ENCODE results near the gene OPN3. TPM values are rescaled to one million over a fixed set of nuclear protein-coding genes. Genes with fewer than 3 reads are reported as not detected.

Gene OPN3
- total RNA-seq, 3 donors from 2014 or later, result 12.0 to 22.4 (median 16.1) TPM

- H3K9me3 ChIP-seq, result peaks cover 0 to 4% of the 10 kb centered on the region in 2 donors
- no peaks in the 10 kb centered on the region for H3K27me3 ChIP-seq
- H3K4me1 ChIP-seq, result no peaks in the 10 kb centered on the region
- DNase-seq (ENCODE audit: low spot score in 2 of 2), result no peak
- no peaks in the 10 kb centered on the region for H3K36me3 ChIP-seq
- intact Hi-C loops (cut with DNase I; ENCODE audit: low total_unique reads), result no loop called here
- no peak overlapping the region for H3K4me3 ChIP-seq
- TF ChIP-seq CTCF (IDR thresholded peaks at IDR 0.05) (no peak), POLR2A (IDR thresholded peaks at IDR 0.05) (no peak), POLR2AphosphoS5 (IDR thresholded peaks at IDR 0.05) (no peak)
- no peak overlapping the region for H3K27ac ChIP-seq
Measured at GRCh38 chr1:241679961-241680360, 39.8 kb upstream of the OPN3 start.

- no peaks in the 10 kb centered on the region for H3K36me3 ChIP-seq
- peaks cover 0 to 4% of the 10 kb centered on the region in 2 donors for H3K9me3 ChIP-seq
- DNase-seq (ENCODE audit: low spot score in 2 of 2), result no peak
- intact Hi-C loops (cut with DNase I; ENCODE audit: low total_unique reads), result no loop called here
- H3K27me3 ChIP-seq, result no peaks in the 10 kb centered on the region
- no peak overlapping the region for H3K27ac ChIP-seq
- no peaks in the 10 kb centered on the region for H3K4me1 ChIP-seq
- TF ChIP-seq POLR2AphosphoS5 (IDR thresholded peaks at IDR 0.05) (no peak), POLR2A (IDR thresholded peaks at IDR 0.05) (no peak), CTCF (IDR thresholded peaks at IDR 0.05) (no peak)
- no peak overlapping the region for H3K4me3 ChIP-seq
Measured at GRCh38 chr1:241679404-241679803, 39.2 kb upstream of the OPN3 start.

- Histone ChIP-seq H3K27ac (no peak overlapping the region), H3K4me3 (no peak overlapping the region), H3K4me1 (no peaks in the 10 kb centered on the region), H3K9me3 (peaks cover 0 to 4% of the 10 kb centered on the region in 2 donors), H3K27me3 (no peaks in the 10 kb centered on the region), H3K36me3 (no peaks in the 10 kb centered on the region)
- TF ChIP-seq POLR2A (IDR thresholded peaks at IDR 0.05) (no peak), POLR2AphosphoS5 (IDR thresholded peaks at IDR 0.05) (no peak), CTCF (IDR thresholded peaks at IDR 0.05) (no peak)
- no peak for DNase-seq (ENCODE audit: low spot score in 2 of 2)
- intact Hi-C loops (cut with DNase I; ENCODE audit: low total_unique reads), result no loop called here
Measured at GRCh38 chr1:241678536-241678935, 38.4 kb upstream of the OPN3 start.

GRCh38 chr1:241677201-241677600, 37.0 kb upstream of the OPN3 start:
- no peaks in the 10 kb centered on the region for H3K27me3 ChIP-seq
- H3K27ac ChIP-seq, result no peak overlapping the region
- intact Hi-C loops (cut with DNase I; ENCODE audit: low total_unique reads), result no loop called here
- TF ChIP-seq POLR2AphosphoS5 (IDR thresholded peaks at IDR 0.05) (no peak), POLR2A (IDR thresholded peaks at IDR 0.05) (no peak), CTCF (IDR thresholded peaks at IDR 0.05) (no peak)
- no peaks in the 10 kb centered on the region for H3K36me3 ChIP-seq
- DNase-seq (ENCODE audit: low spot score in 2 of 2), result no peak
- H3K4me1 ChIP-seq, result no peaks in the 10 kb centered on the region
- H3K4me3 ChIP-seq, result no peak overlapping the region
- peaks cover 0 to 4% of the 10 kb centered on the region in 2 donors for H3K9me3 ChIP-seq

GRCh38 chr1:241675983-241676382, 35.8 kb upstream of the OPN3 start:
- no peak overlapping the region for H3K27ac ChIP-seq
- H3K4me3 ChIP-seq, result no peak overlapping the region
- H3K27me3 ChIP-seq, result no peaks in the 10 kb centered on the region
- H3K4me1 ChIP-seq, result no peaks in the 10 kb centered on the region
- no peak for TF ChIP-seq POLR2A (IDR thresholded peaks at IDR 0.05)
- no peak for TF ChIP-seq POLR2AphosphoS5 (IDR thresholded peaks at IDR 0.05)
- no peak for TF ChIP-seq CTCF (IDR thresholded peaks at IDR 0.05)
- no peaks in the 10 kb centered on the region for H3K9me3 ChIP-seq
- no peak for DNase-seq (ENCODE audit: low spot score in 2 of 2)
- H3K36me3 ChIP-seq, result no peaks in the 10 kb centered on the region
- intact Hi-C loops (cut with DNase I; ENCODE audit: low total_unique reads), result no loop called here

Data from breast epithelium (tissue), 4 donors.